Measurements from ENCODE around the gene NCOA4. TPM values are rescaled to one million over a fixed set of nuclear protein-coding genes. Genes with fewer than 3 reads are reported as not detected.
A peak's percentile ranks its signal among the peaks of the same experiment; 100 is the strongest.

NCOA4 gene
- total and polyA plus RNA-seq, 8 donors, result 150 to 196 (median 174) TPM

GRCh38 chr10:46020344-46020657 is 10.1 kb downstream of the NCOA4 start:
- peak overlapping the region in 1 of 2 donors; percentile 64 for H3K4me3 ChIP-seq
- intact Hi-C loops (cut with DNase I), result no loop called here

DNA sequence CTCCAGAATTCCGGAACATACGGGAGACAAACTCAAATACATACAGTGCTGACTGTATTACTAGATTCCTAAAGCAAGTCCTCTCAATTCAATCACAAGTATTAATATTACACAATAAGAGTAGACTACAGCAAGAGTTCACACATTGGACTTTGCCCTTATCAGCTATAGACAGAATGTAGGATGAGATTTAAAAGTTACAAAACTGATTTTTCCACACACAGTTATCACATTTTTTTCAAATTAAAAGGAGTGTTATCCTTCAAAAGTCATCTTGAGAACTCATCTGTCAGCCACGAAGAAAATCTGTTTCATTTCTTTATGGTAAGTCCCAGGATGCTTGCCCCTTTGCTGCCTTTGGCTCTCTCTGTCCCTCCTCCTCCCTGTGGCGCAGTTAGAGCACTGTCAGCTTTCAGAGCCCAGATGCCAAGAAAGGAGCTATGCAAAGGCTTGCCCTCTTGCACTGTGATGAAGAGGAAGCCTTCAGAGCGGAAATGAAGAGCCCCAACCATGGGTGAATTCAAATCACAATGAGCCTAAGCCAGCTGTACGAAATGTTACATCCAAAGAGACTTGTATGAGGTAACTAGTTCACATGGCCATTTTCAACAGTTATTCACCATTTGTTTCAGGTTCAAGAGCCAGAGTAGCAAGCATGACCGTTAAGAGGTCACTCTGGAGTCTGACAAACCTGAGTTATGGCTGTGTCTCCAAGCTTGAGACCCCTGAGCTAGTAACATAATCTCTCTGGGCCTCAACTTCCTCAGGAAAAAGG is 10.7 kb downstream of the NCOA4 start:
- intact Hi-C loops (cut with DNase I), result no loop called here
- DNase-seq (peak in 1 of 4 donors; percentile 43), ATAC-seq (peak; percentile 4)
- Histone ChIP-seq H3K4me3 (peak overlapping the region in 1 of 2 donors; percentile 64), H3K9me3 (no peaks in the 10 kb centered on the region), H3K4me1 (peaks cover 23 to 91% of the 10 kb centered on the region in 2 donors), H3K27ac (peak overlapping the region; percentile 49 to 97), H3K36me3 (peaks cover 0 to 18% of the 10 kb centered on the region in 2 donors), H3K27me3 (no peaks in the 10 kb centered on the region)
- TF ChIP-seq CTCF (IDR thresholded peaks at IDR 0.05), result no peak

More at GRCh38 chr10:46020344-46020657, 10.1 kb downstream of the NCOA4 start:
- H3K9me3 ChIP-seq, result no peaks in the 10 kb centered on the region
- no peaks in the 10 kb centered on the region for H3K27me3 ChIP-seq
- H3K4me1 ChIP-seq, result peaks cover 26 to 92% of the 10 kb centered on the region in 2 donors
- no peak for TF ChIP-seq CTCF (IDR thresholded peaks at IDR 0.05)
- H3K36me3 ChIP-seq, result peaks cover 0 to 12% of the 10 kb centered on the region in 2 donors
- no peak for DNase-seq
- peak overlapping the region; percentile 49 to 97 for H3K27ac ChIP-seq
- ATAC-seq, result no peak

GRCh38 chr10:46019177-46019528 is 11.3 kb downstream of the NCOA4 start:
- Histone ChIP-seq H3K27me3 (no peaks in the 10 kb centered on the region), H3K4me3 (peak overlapping the region in 1 of 2 donors; percentile 64), H3K9me3 (no peaks in the 10 kb centered on the region), H3K36me3 (peaks cover 0 to 24% of the 10 kb centered on the region in 2 donors), H3K4me1 (peaks cover 23 to 87% of the 10 kb centered on the region in 2 donors), H3K27ac (peak overlapping the region; percentile 49 to 97)
- intact Hi-C loops (cut with DNase I), result no loop called here
- no peak for TF ChIP-seq CTCF (IDR thresholded peaks at IDR 0.05)
- DNase-seq (peak in 1 of 4 donors; percentile 33), ATAC-seq (peak; percentile 7)

- Histone ChIP-seq H3K27me3 (no peaks in the 10 kb centered on the region), H3K27ac (peak overlapping the region; percentile 49 to 97), H3K4me1 (peaks cover 23 to 82% of the 10 kb centered on the region in 2 donors), H3K9me3 (no peaks in the 10 kb centered on the region), H3K4me3 (peak overlapping the region in 1 of 2 donors; percentile 64), H3K36me3 (peaks cover 0 to 29% of the 10 kb centered on the region in 2 donors)
- intact Hi-C loops (cut with DNase I), result no loop called here
- DNase-seq (no peak), ATAC-seq (no peak)
- no peak for TF ChIP-seq CTCF (IDR thresholded peaks at IDR 0.05)
Measured at GRCh38 chr10:46018453-46019176, 11.8 kb downstream of the NCOA4 start.

DNA sequence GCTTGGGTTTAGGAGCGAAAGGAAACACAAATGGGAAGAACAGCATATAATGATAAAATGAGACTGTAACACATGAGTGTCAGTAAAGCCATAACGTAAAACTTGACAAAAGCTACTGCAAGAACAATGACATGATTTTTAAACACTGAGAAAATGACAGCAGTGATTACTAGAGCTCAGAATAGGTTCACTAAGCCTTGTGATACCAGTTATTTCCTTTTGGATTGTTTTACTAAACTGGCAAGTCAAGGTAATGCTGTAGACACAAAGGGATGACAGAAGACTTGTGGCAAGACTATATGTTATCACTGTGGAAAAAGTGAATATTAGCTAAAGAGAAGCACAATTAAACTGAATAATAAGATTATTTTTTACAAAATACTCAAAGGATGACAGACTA is 12.7 kb downstream of the NCOA4 start:
- no peak for TF ChIP-seq CTCF (IDR thresholded peaks at IDR 0.05)
- peak overlapping the region; percentile 49 to 97 for H3K27ac ChIP-seq
- DNase-seq (no peak), ATAC-seq (no peak)
- H3K9me3 ChIP-seq, result no peaks in the 10 kb centered on the region
- peaks cover 0 to 38% of the 10 kb centered on the region in 2 donors for H3K36me3 ChIP-seq
- intact Hi-C loops (cut with DNase I), result no loop called here
- H3K27me3 ChIP-seq, result no peaks in the 10 kb centered on the region
- peaks cover 23 to 75% of the 10 kb centered on the region in 2 donors for H3K4me1 ChIP-seq
- no peak overlapping the region for H3K4me3 ChIP-seq
